SK-N-SH treated with all-trans-retinoic acid at 6 μM for 48 hours (cell line): ENCODE measurements around the gene CAMKMT.

Source experiments
- ESRRG ChIP-seq: fragments of 250-450 bp; sonication (Bioruptor Pico); IDR thresholded peaks from 2 replicates; pipeline ENCODE4 v1.6.1; 2021; ENCODE audit warnings: mild to moderate bottlenecking
- OSR1 ChIP-seq: fragments of 250-450 bp; sonication (Bioruptor Pico); IDR thresholded peaks from 2 replicates; pipeline ENCODE4 v1.8.0; 2022; ENCODE audit warnings: moderate library complexity, mild to moderate bottlenecking, inconsistent platforms
- PPARA ChIP-seq: fragments of 250-450 bp; sonication (Bioruptor Pico); IDR thresholded peaks from 2 replicates; pipeline ENCODE4 v1.5.0; 2020; ENCODE audit warnings: mild to moderate bottlenecking, borderline replicate concordance
- ZC3H10 ChIP-seq: fragments of 250-450 bp; sonication (Bioruptor Pico); IDR thresholded peaks from 2 replicates; pipeline ENCODE4 v1.5.1; 2021; ENCODE audit warnings: mild to moderate bottlenecking, moderate library complexity
- ZFP3 ChIP-seq: fragments of 250-450 bp; sonication (Bioruptor Pico); IDR thresholded peaks from 2 replicates; pipeline ENCODE4 v1.5.0; 2020; ENCODE audit warnings: mild to moderate bottlenecking, moderate library complexity
- ZFP30 ChIP-seq: fragments of 450-650 bp; formaldehyde crosslinking; IDR thresholded peaks from 2 replicates; pipeline ENCODE4 v1.5.0; 2022; ENCODE audit warnings: mild to moderate bottlenecking, moderate library complexity
- TF ChIP-seq, protein P1 (sequence below): fragments of 250-450 bp; sonication (Bioruptor Pico); IDR thresholded peaks from 2 replicates; pipeline ENCODE4 v1.8.0; 2020; ENCODE audit warnings: mild to moderate bottlenecking, moderate library complexity, borderline replicate concordance
- TF ChIP-seq, protein P2 (sequence below): fragments of 250-450 bp; sonication (Bioruptor Pico); IDR thresholded peaks from 2 replicates; pipeline ENCODE4 v1.5.0; 2020; ENCODE audit warnings: mild to moderate bottlenecking, moderate library complexity
- TF ChIP-seq, protein P3 (sequence below): fragments of 250-450 bp; sonication (Bioruptor Pico); IDR thresholded peaks from 2 replicates; pipeline ENCODE4 v1.8.0; 2021; ENCODE audit warnings: low read depth, mild to moderate bottlenecking, moderate library complexity, borderline replicate concordance
- TF ChIP-seq, protein P4 (sequence below): fragments of 250-450 bp; sonication (Bioruptor Pico); IDR thresholded peaks from 2 replicates; pipeline ENCODE4 v1.5.1; 2021; ENCODE audit warnings: mild to moderate bottlenecking, moderate library complexity

DNA sequence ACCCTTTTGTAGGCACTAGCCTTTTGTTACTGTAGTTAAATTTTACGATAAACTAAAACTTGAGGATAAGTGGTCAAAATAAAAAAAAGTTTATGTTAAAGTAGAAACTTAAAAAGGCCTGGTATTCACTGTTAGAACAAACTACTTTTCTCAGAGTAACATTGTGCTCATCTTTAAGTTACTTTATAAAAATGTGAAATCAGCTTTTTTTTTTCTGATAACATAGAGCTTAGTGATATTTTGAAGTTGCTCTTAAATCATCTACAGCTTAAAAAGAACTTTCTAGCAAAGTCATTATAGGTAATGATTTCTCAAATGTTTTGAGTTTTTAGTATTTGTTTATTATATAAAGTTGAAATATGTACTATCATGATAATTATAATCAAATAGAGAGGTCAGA lies 125.3 kb downstream of the CAMKMT start:
- TF ChIP-seq, protein P1, sequence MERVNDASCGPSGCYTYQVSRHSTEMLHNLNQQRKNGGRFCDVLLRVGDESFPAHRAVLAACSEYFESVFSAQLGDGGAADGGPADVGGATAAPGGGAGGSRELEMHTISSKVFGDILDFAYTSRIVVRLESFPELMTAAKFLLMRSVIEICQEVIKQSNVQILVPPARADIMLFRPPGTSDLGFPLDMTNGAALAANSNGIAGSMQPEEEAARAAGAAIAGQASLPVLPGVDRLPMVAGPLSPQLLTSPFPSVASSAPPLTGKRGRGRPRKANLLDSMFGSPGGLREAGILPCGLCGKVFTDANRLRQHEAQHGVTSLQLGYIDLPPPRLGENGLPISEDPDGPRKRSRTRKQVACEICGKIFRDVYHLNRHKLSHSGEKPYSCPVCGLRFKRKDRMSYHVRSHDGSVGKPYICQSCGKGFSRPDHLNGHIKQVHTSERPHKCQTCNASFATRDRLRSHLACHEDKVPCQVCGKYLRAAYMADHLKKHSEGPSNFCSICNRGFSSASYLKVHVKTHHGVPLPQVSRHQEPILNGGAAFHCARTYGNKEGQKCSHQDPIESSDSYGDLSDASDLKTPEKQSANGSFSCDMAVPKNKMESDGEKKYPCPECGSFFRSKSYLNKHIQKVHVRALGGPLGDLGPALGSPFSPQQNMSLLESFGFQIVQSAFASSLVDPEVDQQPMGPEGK (CRISPR knock-in tag), result no peak
- no peak for TF ChIP-seq ZC3H10 (CRISPR knock-in tag)
- TF ChIP-seq, protein P2, sequence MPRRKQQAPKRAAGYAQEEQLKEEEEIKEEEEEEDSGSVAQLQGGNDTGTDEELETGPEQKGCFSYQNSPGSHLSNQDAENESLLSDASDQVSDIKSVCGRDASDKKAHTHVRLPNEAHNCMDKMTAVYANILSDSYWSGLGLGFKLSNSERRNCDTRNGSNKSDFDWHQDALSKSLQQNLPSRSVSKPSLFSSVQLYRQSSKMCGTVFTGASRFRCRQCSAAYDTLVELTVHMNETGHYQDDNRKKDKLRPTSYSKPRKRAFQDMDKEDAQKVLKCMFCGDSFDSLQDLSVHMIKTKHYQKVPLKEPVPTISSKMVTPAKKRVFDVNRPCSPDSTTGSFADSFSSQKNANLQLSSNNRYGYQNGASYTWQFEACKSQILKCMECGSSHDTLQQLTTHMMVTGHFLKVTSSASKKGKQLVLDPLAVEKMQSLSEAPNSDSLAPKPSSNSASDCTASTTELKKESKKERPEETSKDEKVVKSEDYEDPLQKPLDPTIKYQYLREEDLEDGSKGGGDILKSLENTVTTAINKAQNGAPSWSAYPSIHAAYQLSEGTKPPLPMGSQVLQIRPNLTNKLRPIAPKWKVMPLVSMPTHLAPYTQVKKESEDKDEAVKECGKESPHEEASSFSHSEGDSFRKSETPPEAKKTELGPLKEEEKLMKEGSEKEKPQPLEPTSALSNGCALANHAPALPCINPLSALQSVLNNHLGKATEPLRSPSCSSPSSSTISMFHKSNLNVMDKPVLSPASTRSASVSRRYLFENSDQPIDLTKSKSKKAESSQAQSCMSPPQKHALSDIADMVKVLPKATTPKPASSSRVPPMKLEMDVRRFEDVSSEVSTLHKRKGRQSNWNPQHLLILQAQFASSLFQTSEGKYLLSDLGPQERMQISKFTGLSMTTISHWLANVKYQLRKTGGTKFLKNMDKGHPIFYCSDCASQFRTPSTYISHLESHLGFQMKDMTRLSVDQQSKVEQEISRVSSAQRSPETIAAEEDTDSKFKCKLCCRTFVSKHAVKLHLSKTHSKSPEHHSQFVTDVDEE (CRISPR knock-in tag), result no peak
- TF ChIP-seq PPARA, result no peak
- no peak for TF ChIP-seq ESRRG (CRISPR knock-in tag)
- no peak for TF ChIP-seq OSR1 (CRISPR knock-in tag)
- TF ChIP-seq ZFP30 (CRISPR knock-in tag), result no peak
- TF ChIP-seq ZFP3 (CRISPR knock-in tag), result no peak
- TF ChIP-seq, protein P3, sequence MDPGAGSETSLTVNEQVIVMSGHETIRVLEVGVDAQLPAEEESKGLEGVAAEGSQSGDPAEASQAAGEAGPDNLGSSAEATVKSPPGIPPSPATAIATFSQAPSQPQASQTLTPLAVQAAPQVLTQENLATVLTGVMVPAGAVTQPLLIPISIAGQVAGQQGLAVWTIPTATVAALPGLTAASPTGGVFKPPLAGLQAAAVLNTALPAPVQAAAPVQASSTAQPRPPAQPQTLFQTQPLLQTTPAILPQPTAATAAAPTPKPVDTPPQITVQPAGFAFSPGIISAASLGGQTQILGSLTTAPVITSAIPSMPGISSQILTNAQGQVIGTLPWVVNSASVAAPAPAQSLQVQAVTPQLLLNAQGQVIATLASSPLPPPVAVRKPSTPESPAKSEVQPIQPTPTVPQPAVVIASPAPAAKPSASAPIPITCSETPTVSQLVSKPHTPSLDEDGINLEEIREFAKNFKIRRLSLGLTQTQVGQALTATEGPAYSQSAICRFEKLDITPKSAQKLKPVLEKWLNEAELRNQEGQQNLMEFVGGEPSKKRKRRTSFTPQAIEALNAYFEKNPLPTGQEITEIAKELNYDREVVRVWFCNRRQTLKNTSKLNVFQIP (CRISPR knock-in tag), result no peak
- TF ChIP-seq, protein P4, sequence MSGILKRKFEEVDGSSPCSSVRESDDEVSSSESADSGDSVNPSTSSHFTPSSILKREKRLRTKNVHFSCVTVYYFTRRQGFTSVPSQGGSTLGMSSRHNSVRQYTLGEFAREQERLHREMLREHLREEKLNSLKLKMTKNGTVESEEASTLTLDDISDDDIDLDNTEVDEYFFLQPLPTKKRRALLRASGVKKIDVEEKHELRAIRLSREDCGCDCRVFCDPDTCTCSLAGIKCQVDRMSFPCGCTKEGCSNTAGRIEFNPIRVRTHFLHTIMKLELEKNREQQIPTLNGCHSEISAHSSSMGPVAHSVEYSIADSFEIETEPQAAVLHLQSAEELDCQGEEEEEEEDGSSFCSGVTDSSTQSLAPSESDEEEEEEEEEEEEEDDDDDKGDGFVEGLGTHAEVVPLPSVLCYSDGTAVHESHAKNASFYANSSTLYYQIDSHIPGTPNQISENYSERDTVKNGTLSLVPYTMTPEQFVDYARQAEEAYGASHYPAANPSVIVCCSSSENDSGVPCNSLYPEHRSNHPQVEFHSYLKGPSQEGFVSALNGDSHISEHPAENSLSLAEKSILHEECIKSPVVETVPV (CRISPR knock-in tag), result no peak
